ENCODE data around the gene NPM3. TPM values are rescaled to one million over a fixed set of nuclear protein-coding genes. Genes with fewer than 3 reads are reported as not detected.

The NPM3 gene, protein sequence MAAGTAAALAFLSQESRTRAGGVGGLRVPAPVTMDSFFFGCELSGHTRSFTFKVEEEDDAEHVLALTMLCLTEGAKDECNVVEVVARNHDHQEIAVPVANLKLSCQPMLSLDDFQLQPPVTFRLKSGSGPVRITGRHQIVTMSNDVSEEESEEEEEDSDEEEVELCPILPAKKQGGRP
- 10 to 100 TPM in 3 of 4 donors, 1 to 10 TPM in 1; 2.5 to 49.8 (median 27.7) TPM for polyA plus RNA-seq
- long read RNA-seq, donor 1, transcript NPM3-201 (6 exons, 877 nt): major isoform, 31 of 32 reads
- long read RNA-seq, donor 1, partial matches to known transcripts: 0 of 32 reads
- long read RNA-seq, donor 1, other reads (novel, unspliced or antisense): 0 of 32 reads
- long read RNA-seq, donor 2, transcript NPM3-201 (6 exons, 877 nt): major isoform, 8 of 8 reads
- long read RNA-seq, donor 2, partial matches to known transcripts: 0 of 8 reads
- long read RNA-seq, donor 2, other reads (novel, unspliced or antisense): 0 of 8 reads
- long read RNA-seq, donor 3, transcript NPM3-201 (6 exons, 877 nt): major isoform, 22 of 22 reads
- long read RNA-seq, donor 3, partial matches to known transcripts: 0 of 22 reads
- long read RNA-seq, donor 3, other reads (novel, unspliced or antisense): 0 of 22 reads
- long read RNA-seq, donor 4, partial matches to known transcripts: 0 of 1 reads
- long read RNA-seq, donor 4, other reads (novel, unspliced or antisense): 0 of 1 reads
- long read RNA-seq, donor 5, transcript NPM3-201 (6 exons, 877 nt): major isoform, 6 of 6 reads
- long read RNA-seq, donor 5, partial matches to known transcripts: 0 of 6 reads
- long read RNA-seq, donor 5, other reads (novel, unspliced or antisense): 0 of 6 reads
- long read RNA-seq, donor 6, transcript NPM3-201 (6 exons, 877 nt): major isoform, 12 of 13 reads
- long read RNA-seq, donor 6, partial matches to known transcripts: 0 of 13 reads
- long read RNA-seq, donor 6, other reads (novel, unspliced or antisense): 0 of 13 reads
- long read RNA-seq, donor 7: 0 reads
- long read RNA-seq, donor 8, partial matches to known transcripts: 0 of 4 reads
- long read RNA-seq, donor 8, other reads (novel, unspliced or antisense): 0 of 4 reads
- long read RNA-seq, donor 9, partial matches to known transcripts: 0 of 3 reads
- long read RNA-seq, donor 9, other reads (novel, unspliced or antisense): 0 of 3 reads
- long read RNA-seq, donor 10, transcript NPM3-201 (6 exons, 877 nt): major isoform, 28 of 35 reads
- long read RNA-seq, donor 10, partial matches to known transcripts: 7 of 35 reads
- long read RNA-seq, donor 10, other reads (novel, unspliced or antisense): 0 of 35 reads

DNA sequence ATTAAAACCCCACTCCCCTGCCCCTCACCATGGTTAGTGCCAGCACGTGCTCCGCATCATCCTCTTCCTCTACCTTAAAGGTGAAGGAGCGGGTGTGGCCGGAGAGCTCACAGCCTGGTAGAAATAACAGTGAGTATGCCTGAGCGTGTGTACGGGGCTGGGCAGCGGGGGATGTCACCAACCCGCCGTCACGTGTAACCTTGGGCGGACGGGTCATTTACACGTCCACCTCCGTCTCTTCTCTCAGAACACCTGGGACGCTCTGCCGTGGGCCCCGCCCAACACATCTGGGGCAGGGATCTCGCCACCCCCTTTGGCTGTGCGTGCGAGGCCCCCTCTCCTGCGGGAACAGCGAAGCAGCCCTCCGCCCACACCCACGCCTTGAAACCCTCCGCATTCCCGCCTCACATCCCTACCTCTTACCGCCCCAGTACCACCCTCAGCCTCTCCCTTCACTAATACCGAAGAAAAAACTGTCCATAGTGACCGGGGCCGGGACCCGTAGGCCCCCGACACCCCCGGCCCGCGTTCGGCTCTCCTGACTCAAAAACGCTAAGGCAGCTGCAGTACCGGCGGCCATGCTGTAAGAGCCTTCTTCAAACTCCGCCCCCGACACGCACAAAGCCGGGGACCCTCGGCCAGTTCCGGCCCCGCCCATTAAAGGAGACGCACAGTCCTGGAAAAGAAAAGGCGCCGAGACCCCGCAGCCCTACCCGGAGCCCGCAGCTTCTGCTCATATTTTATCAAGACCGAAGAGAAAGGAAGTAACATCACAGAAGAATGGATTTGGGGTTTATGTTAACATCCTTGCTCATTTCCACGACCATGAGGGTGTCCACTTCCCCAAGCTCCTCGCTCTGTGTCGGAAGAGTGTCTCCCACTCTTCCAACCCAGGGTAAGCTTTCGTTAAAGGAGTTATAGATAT is at the start of gene NPM3:
Gene NPM3 (minus strand): TSS at position 636 of the 925 bp plus-strand sequence. CDS start 56 bp downstream, at position 580.
- Histone ChIP-seq H3K27ac (ENCODE audit: low read depth in 1 of 3, low read length in 2 of 3) (peak within 1 kb of the TSS in 1 of 3 donors; percentile 33), H3K4me3 (ENCODE audit: low read depth in 1 of 3, low read length in 3 of 3) (peak within 1 kb of the TSS; percentile 39 to 87 (median 58)), H3K36me3 (ENCODE audit: control insufficient read depth in 3 of 3, insufficient read depth in 2 of 3, low read depth in 1 of 3, low read length in 3 of 3) (peaks cover 0 to 13% (median 12%) of the 10 kb centered on the region in 3 donors), H3K4me1 (ENCODE audit: control insufficient read depth in 3 of 3, insufficient read depth in 2 of 3, low read depth in 1 of 3, low read length in 2 of 3) (peaks cover 2 to 35% (median 8%) of the 10 kb centered on the region in 3 donors), H3K9me3 (ENCODE audit: control insufficient read depth in 2 of 2, insufficient read depth in 1 of 2, low read depth in 1 of 2, low read length in 1 of 2) (no peaks in the 10 kb centered on the region), H3K27me3 (ENCODE audit: control insufficient read depth in 3 of 3, insufficient read depth in 3 of 3, low read length in 3 of 3) (peaks cover 0 to 27% (median under 1%) of the 10 kb centered on the region in 3 donors)
- DNase-seq (peak; percentile 70 to 89), FAIRE-seq (no peak)
- WGBS, 3 donors: 1 to 2% (median 2%) methylated on average over 52 to 57 of the region's 57 CpGs

DNA sequence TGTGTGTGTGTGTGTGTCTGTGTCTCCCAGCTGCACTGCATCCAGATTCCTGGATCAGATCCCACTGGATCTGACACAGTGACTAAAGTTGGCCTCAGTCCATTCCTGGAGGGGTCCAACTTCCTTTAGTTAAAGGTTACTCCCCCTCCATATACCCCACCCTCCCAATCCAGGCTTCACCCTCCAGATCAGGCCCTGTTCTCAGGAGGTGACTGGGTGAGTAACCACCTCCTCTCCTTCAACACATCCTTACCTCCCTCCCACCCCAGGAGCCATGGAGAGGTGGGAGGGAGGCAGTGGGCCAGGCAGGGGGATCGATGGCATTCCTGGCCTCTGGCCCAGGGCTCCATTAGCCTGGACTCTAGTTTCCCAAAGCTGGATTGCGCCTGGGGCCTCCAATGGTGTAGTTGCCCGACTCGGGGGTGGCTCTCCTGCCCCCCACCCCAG is 49.1 kb upstream of the NPM3 start:
- WGBS, 3 donors: 61 to 81% (median 78%) methylated on average over 4 of the region's 4 CpGs
- no peak overlapping the region for H3K27ac ChIP-seq (ENCODE audit: low read depth in 1 of 3, low read length in 2 of 3)
- no peaks in the 10 kb centered on the region for H3K9me3 ChIP-seq (ENCODE audit: control insufficient read depth in 2 of 2, insufficient read depth in 1 of 2, low read depth in 1 of 2, low read length in 1 of 2)
- FAIRE-seq (no peak), DNase-seq (no peak)
- H3K36me3 ChIP-seq (ENCODE audit: control insufficient read depth in 3 of 3, insufficient read depth in 2 of 3, low read depth in 1 of 3, low read length in 3 of 3): peaks cover 0 to 30% (median under 1%) of the 10 kb centered on the region in 3 donors
- H3K27me3 ChIP-seq (ENCODE audit: control insufficient read depth in 3 of 3, insufficient read depth in 3 of 3, low read length in 3 of 3): no peaks in the 10 kb centered on the region
- peaks cover 5 to 58% (median 7%) of the 10 kb centered on the region in 3 donors for H3K4me1 ChIP-seq (ENCODE audit: control insufficient read depth in 3 of 3, insufficient read depth in 2 of 3, low read depth in 1 of 3, low read length in 2 of 3)
- no peak overlapping the region for H3K4me3 ChIP-seq (ENCODE audit: low read depth in 1 of 3, low read length in 3 of 3)

DNA sequence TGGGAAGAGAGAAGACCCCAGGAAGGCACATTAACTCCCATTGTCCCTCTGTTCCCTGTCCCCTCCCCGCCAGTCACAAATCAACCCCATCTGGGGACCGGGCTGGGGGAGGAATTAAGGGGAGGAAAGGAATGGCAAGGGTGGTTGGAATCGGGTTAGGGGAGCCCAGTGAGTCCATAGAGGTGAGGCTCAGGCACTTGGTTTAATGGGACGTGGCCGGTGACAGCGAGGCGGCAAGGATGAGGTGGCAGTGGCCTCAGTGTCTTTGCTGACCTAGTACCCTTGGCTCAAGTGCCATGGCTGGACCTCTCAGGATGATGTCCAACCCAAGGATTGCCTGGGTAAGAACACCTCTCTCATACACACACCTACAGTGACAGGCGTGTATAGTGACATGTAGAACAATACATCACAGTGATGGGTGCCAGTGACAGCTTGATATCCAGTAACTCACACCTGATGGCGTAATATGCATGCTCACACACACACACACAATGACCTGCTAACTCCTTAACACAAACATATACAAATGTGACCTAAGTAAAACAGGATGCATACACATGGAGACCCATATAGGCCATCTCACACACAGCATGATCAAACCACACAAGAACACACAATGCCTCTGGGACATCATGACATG is 48.0 kb upstream of the NPM3 start:
- H3K4me1 ChIP-seq (ENCODE audit: control insufficient read depth in 3 of 3, insufficient read depth in 2 of 3, low read depth in 1 of 3, low read length in 2 of 3): peaks cover 5 to 49% (median 7%) of the 10 kb centered on the region in 3 donors
- H3K36me3 ChIP-seq (ENCODE audit: control insufficient read depth in 3 of 3, insufficient read depth in 2 of 3, low read depth in 1 of 3, low read length in 3 of 3): peaks cover 0 to 41% (median 3%) of the 10 kb centered on the region in 3 donors
- no peaks in the 10 kb centered on the region for H3K9me3 ChIP-seq (ENCODE audit: control insufficient read depth in 2 of 2, insufficient read depth in 1 of 2, low read depth in 1 of 2, low read length in 1 of 2)
- H3K27ac ChIP-seq (ENCODE audit: low read depth in 1 of 3, low read length in 2 of 3): peak overlapping the region; percentile 52 to 94 (median 67)
- WGBS, 3 donors: 55 to 62% (median 61%) methylated on average over 9 of the region's 9 CpGs
- FAIRE-seq (no peak), DNase-seq (peak in 1 of 2 donors; percentile 17)
- no peaks in the 10 kb centered on the region for H3K27me3 ChIP-seq (ENCODE audit: control insufficient read depth in 3 of 3, insufficient read depth in 3 of 3, low read length in 3 of 3)
- peak overlapping the region in 2 of 3 donors; percentile 54 to 56 for H3K4me3 ChIP-seq (ENCODE audit: low read depth in 1 of 3, low read length in 3 of 3)

DNA sequence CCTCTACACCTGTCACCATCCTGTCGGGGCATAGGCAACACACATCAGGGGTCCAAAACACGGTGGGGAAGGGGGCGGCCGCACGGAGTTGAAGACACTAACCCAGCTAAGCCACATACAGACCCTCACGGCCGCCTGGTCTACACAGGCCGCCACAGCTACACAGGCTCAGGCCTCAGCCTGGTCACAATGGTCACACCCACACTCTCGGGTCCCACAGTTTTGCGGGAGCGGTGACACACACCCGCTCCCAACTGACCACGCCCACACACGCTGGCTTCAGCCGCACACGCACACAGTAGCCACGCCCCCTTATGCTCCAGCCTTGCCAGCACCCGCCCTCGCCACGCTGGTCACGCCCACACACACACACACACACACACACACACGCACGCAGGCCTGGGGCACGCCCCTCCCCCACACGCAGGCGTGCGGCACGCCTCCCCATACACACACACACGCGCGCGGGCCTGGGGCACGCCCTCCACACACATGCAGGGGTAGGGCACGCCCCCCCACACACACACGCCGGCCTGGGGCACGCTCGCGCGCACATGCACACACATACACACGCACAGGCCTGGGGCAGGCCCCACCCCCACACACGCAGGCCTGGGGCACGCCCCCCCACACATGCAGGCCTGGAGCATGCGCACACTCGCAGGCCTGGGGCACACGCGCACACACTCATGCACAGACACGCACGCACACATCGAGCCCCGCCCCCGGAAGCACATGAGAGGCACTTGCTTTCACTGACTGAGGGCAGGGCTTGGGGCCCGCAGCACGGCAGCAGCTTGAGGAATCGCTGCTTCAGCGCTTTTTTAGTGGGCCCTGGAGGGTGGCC is 47.3 kb upstream of the NPM3 start:
- Histone ChIP-seq H3K4me3 (ENCODE audit: low read depth in 1 of 3, low read length in 3 of 3) (peak overlapping the region in 2 of 3 donors; percentile 54 to 56), H3K36me3 (ENCODE audit: control insufficient read depth in 3 of 3, insufficient read depth in 2 of 3, low read depth in 1 of 3, low read length in 3 of 3) (peaks cover 0 to 48% (median 4%) of the 10 kb centered on the region in 3 donors), H3K27me3 (ENCODE audit: control insufficient read depth in 3 of 3, insufficient read depth in 3 of 3, low read length in 3 of 3) (no peaks in the 10 kb centered on the region), H3K27ac (ENCODE audit: low read depth in 1 of 3, low read length in 2 of 3) (peak overlapping the region; percentile 45 to 94 (median 67)), H3K9me3 (ENCODE audit: control insufficient read depth in 2 of 2, insufficient read depth in 1 of 2, low read depth in 1 of 2, low read length in 1 of 2) (no peaks in the 10 kb centered on the region), H3K4me1 (ENCODE audit: control insufficient read depth in 3 of 3, insufficient read depth in 2 of 3, low read depth in 1 of 3, low read length in 2 of 3) (peaks cover 5 to 42% (median 7%) of the 10 kb centered on the region in 3 donors)
- no peak for FAIRE-seq
- 1 to 6% (median 6%) methylated on average over 43 to 56 of the region's 56 CpGs for WGBS, 3 donors
- DNase-seq: peak; percentile 90 to 95

DNA sequence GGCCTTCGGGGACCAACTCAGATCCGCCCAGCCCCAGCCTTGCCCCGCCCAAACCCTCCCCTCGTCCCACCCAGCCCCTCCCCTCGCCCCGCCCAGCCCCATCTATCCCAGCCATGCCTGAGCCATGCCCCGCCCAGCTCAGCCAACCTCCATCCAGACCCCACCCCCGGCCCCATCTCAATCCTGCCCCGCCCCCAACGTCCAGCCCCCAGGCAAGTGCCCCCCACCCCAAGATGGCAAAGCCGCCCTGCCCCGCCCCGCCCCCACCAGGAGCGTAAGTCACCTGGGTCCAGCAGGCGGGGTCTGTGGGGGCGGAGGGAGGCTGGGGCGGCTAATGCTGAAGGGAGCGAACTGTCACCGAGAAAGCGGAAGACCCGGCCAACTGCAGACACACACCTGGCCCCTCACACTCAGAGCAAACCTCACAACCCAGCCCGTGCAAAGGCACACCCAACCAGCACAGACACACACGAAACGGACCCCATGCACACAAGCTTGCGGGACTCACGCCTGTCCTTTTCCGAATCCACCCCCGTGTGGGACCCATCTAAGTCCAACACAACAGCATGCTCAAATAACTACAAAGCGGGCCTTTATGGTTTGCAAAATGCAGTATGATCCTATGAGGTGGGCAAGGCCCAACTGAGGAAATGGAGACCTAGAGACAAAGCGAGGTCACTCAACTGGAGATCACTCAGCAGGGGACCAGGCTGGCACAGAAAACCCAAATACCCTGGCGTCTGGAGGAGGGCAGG is 46.5 kb upstream of the NPM3 start:
- Histone ChIP-seq H3K4me3 (ENCODE audit: low read depth in 1 of 3, low read length in 3 of 3) (peak overlapping the region in 2 of 3 donors; percentile 54 to 56), H3K27me3 (ENCODE audit: control insufficient read depth in 3 of 3, insufficient read depth in 3 of 3, low read length in 3 of 3) (no peaks in the 10 kb centered on the region), H3K9me3 (ENCODE audit: control insufficient read depth in 2 of 2, insufficient read depth in 1 of 2, low read depth in 1 of 2, low read length in 1 of 2) (no peaks in the 10 kb centered on the region), H3K27ac (ENCODE audit: low read depth in 1 of 3, low read length in 2 of 3) (peak overlapping the region; percentile 45 to 94 (median 67)), H3K36me3 (ENCODE audit: control insufficient read depth in 3 of 3, insufficient read depth in 2 of 3, low read depth in 1 of 3, low read length in 3 of 3) (peaks cover 0 to 50% (median 4%) of the 10 kb centered on the region in 3 donors), H3K4me1 (ENCODE audit: control insufficient read depth in 3 of 3, insufficient read depth in 2 of 3, low read depth in 1 of 3, low read length in 2 of 3) (peaks cover 5 to 34% (median 7%) of the 10 kb centered on the region in 3 donors)
- FAIRE-seq: no peak
- WGBS, 3 donors: 13 to 41% (median 31%) methylated on average over 23 to 31 of the region's 31 CpGs
- peak in 1 of 2 donors; percentile 73 for DNase-seq

All from small intestine (tissue), 16 donors.